Subcutaneous adipose tissue (tissue), 4 donors: ENCODE measurements around the gene MEOX2. TPM values are rescaled to one million over a fixed set of nuclear protein-coding genes. Genes with fewer than 3 reads are reported as not detected.

Experiments used
- CTCF ChIP-seq: fragments of 450-650 bp; IDR thresholded peaks from one replicate; pipeline ENCODE4 v1.5.1; 2016; ENCODE audit warnings: low read depth, mild to moderate bottlenecking, control low read depth, antibody characterized with exemption, moderate library complexity
- total RNA-seq, 4 donors: library from RNA; depleted of rRNA; stranded (reverse); fragments of >200 nt; gene quantifications; one replicate each; pipeline ENCODE4 v1.1.0, GENCODE V29; 2016

MEOX2 gene
- total RNA-seq, 4 donors from 2014 or later: 10.7 to 38.6 (median 23.1) TPM

GRCh38 chr7:15686957-15687545 lies 568 bp upstream of the MEOX2 start:
- TF ChIP-seq CTCF: no peak

GRCh38 chr7:15685358-15686294 lies 857 bp downstream of the MEOX2 start:
- TF ChIP-seq CTCF: no peak

- TF ChIP-seq CTCF: no peak
These were observed 1.6 kb downstream of the MEOX2 start for GRCh38 chr7:15684871-15685270.

- no peak for TF ChIP-seq CTCF
These were observed 2.2 kb downstream of the MEOX2 start for GRCh38 chr7:15684111-15684800.

GRCh38 chr7:15682751-15683245 lies 3.7 kb downstream of the MEOX2 start:
- no peak for TF ChIP-seq CTCF

- TF ChIP-seq CTCF: no peak
These were observed 4.4 kb downstream of the MEOX2 start for GRCh38 chr7:15682111-15682510.

- TF ChIP-seq CTCF: no peak
These were observed 4.9 kb downstream of the MEOX2 start for GRCh38 chr7:15681631-15682030.
